Measurements from ENCODE around the gene ZNF283.
"Not testable (repeated sequence)": the region's sequence is repeated elsewhere in the genome, so short reads cannot be mapped to it uniquely, and the experiment has no call there.

Gene ZNF283

DNA sequence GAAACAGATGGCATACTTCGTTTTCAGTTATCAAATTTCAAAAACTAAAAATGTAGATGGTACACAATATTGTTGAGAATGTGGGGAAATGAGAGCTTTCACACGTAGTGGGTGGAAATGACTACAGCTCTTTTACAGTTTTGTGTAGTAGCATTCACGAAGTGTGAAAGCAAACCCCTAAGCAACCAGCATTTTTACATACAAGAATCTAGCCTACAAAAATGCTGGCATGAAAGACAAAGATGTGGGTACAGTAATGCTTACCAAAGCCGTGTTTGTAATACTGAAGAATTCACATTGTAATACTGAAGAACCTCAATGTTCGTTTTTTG lies 6.3 kb upstream of the ZNF283 start:
- no peak overlapping the region for H3K9ac ChIP-seq (ENCODE audit: low read length)
- peaks cover 28% of the 10 kb centered on the region for H3K9me3 ChIP-seq (ENCODE audit: control insufficient read depth, low read depth, low read length)
- H3K27me3 ChIP-seq (ENCODE audit: control insufficient read depth, insufficient read depth, low read length) = no peaks in the 10 kb centered on the region
- H3K4me3 ChIP-seq (ENCODE audit: low read length) = no peak overlapping the region
- no peak overlapping the region for H3K27ac ChIP-seq (ENCODE audit: low read length)
- no peaks in the 10 kb centered on the region for H3K36me3 ChIP-seq (ENCODE audit: control insufficient read depth, low read depth, low read length)
- no peaks in the 10 kb centered on the region for H3K4me1 ChIP-seq (ENCODE audit: control insufficient read depth, low read depth, low read length)

- not testable (repeated sequence) for H3K27ac ChIP-seq (ENCODE audit: low read length); H3K4me1 ChIP-seq (ENCODE audit: control insufficient read depth, low read depth, low read length); H3K9ac ChIP-seq (ENCODE audit: low read length); H3K36me3 ChIP-seq (ENCODE audit: control insufficient read depth, low read depth, low read length); H3K27me3 ChIP-seq (ENCODE audit: control insufficient read depth, insufficient read depth, low read length); H3K4me3 ChIP-seq (ENCODE audit: low read length)
- peaks cover 13% of the 10 kb centered on the region for H3K9me3 ChIP-seq (ENCODE audit: control insufficient read depth, low read depth, low read length)
Measured at GRCh38 chr19:43823856-43824255, 3.3 kb upstream of the ZNF283 start.

- H3K9me3 ChIP-seq (ENCODE audit: control insufficient read depth, low read depth, low read length) = peaks cover 13% of the 10 kb centered on the region
- not testable (repeated sequence) for H3K4me1 ChIP-seq (ENCODE audit: control insufficient read depth, low read depth, low read length); H3K9ac ChIP-seq (ENCODE audit: low read length); H3K27ac ChIP-seq (ENCODE audit: low read length); H3K4me3 ChIP-seq (ENCODE audit: low read length); H3K27me3 ChIP-seq (ENCODE audit: control insufficient read depth, insufficient read depth, low read length); H3K36me3 ChIP-seq (ENCODE audit: control insufficient read depth, low read depth, low read length)
Measured at GRCh38 chr19:43824572-43824971, 2.5 kb upstream of the ZNF283 start.

GRCh38 chr19:43839139-43839538 lies 12.0 kb downstream of the ZNF283 start:
- H3K36me3 ChIP-seq (ENCODE audit: control insufficient read depth, low read depth, low read length) = no peaks in the 10 kb centered on the region
- no peaks in the 10 kb centered on the region for H3K4me1 ChIP-seq (ENCODE audit: control insufficient read depth, low read depth, low read length)
- H3K4me3 ChIP-seq (ENCODE audit: low read length) = no peak overlapping the region
- H3K9ac ChIP-seq (ENCODE audit: low read length) = no peak overlapping the region
- peaks cover 49% of the 10 kb centered on the region for H3K9me3 ChIP-seq (ENCODE audit: control insufficient read depth, low read depth, low read length)
- H3K27me3 ChIP-seq (ENCODE audit: control insufficient read depth, insufficient read depth, low read length) = no peaks in the 10 kb centered on the region
- no peak overlapping the region for H3K27ac ChIP-seq (ENCODE audit: low read length)

DNA sequence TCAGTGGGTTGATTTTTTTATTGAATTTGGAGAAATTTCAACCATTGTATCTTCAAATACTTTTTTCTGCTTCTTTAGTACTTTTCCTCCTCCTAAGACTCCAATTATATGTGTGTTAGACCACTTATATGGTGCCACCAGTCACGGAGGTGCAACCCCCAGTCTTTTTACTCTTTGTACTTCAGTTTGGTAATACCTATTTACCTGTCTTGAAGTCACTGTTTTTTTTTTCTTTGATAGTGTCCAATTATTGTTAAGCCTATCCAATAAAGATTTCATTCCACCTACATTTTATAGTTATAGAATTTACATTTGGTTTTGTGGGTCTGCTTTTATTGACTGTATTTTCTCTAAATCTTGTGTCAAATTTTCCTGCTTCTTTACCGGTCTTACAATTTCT lies 14.9 kb downstream of the ZNF283 start:
- peaks cover 2% of the 10 kb centered on the region for H3K36me3 ChIP-seq (ENCODE audit: control insufficient read depth, low read depth, low read length)
- no peak overlapping the region for H3K9ac ChIP-seq (ENCODE audit: low read length)
- H3K4me1 ChIP-seq (ENCODE audit: control insufficient read depth, low read depth, low read length) = no peaks in the 10 kb centered on the region
- H3K9me3 ChIP-seq (ENCODE audit: control insufficient read depth, low read depth, low read length) = peaks cover 70% of the 10 kb centered on the region
- no peak overlapping the region for H3K4me3 ChIP-seq (ENCODE audit: low read length)
- no peak overlapping the region for H3K27ac ChIP-seq (ENCODE audit: low read length)
- H3K27me3 ChIP-seq (ENCODE audit: control insufficient read depth, insufficient read depth, low read length) = no peaks in the 10 kb centered on the region

DNA sequence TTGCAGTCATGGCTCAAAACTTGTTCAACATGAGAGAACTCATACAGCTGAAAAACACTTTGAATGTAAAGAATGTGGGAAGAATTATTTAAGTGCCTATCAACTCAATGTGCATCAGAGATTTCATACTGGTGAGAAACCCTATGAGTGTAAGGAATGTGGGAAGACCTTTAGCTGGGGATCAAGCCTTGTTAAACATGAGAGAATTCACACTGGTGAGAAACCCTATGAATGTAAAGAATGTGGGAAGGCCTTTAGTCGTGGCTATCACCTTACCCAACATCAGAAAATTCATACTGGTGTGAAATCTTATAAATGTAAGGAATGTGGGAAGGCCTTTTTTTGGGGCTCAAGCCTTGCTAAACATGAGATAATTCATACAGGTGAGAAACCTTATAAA lies 20.1 kb downstream of the ZNF283 start:
- H3K27me3 ChIP-seq (ENCODE audit: control insufficient read depth, insufficient read depth, low read length) = no peaks in the 10 kb centered on the region
- H3K36me3 ChIP-seq (ENCODE audit: control insufficient read depth, low read depth, low read length) = peaks cover 4% of the 10 kb centered on the region
- no peak overlapping the region for H3K27ac ChIP-seq (ENCODE audit: low read length)
- no peaks in the 10 kb centered on the region for H3K4me1 ChIP-seq (ENCODE audit: control insufficient read depth, low read depth, low read length)
- H3K4me3 ChIP-seq (ENCODE audit: low read length) = no peak overlapping the region
- H3K9me3 ChIP-seq (ENCODE audit: control insufficient read depth, low read depth, low read length) = peaks cover 77% of the 10 kb centered on the region
- no peak overlapping the region for H3K9ac ChIP-seq (ENCODE audit: low read length)

- Histone ChIP-seq H3K27me3 (ENCODE audit: control insufficient read depth, insufficient read depth, low read length) (no peaks in the 10 kb centered on the region), H3K36me3 (ENCODE audit: control insufficient read depth, low read depth, low read length) (peaks cover 4% of the 10 kb centered on the region), H3K27ac (ENCODE audit: low read length) (no peak overlapping the region), H3K9ac (ENCODE audit: low read length) (no peak overlapping the region), H3K9me3 (ENCODE audit: control insufficient read depth, low read depth, low read length) (peaks cover 80% of the 10 kb centered on the region), H3K4me1 (ENCODE audit: control insufficient read depth, low read depth, low read length) (no peaks in the 10 kb centered on the region), H3K4me3 (ENCODE audit: low read length) (no peak overlapping the region)
Measured at GRCh38 chr19:43847884-43848283, 20.8 kb downstream of the ZNF283 start.

DNA sequence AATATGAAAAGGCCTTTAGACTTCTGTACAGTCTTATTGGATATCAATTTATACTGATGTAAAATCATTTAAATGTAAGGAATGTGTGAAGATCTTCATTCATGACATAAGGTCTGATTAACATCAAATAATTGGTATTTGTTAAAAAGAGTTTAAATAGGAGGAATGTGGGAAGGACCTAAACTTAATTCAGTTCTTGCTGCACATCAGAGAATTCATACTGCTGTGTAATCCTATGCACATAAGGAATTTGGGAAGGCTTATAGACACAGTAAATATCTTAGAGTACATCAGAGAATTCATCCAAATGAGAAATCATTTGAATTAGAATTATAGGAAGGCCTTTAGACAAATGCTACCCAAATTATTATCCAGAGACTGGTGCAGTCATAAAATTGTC lies 21.7 kb downstream of the ZNF283 start:
- Histone ChIP-seq H3K27me3 (ENCODE audit: control insufficient read depth, insufficient read depth, low read length) (no peaks in the 10 kb centered on the region), H3K27ac (ENCODE audit: low read length) (no peak overlapping the region), H3K4me3 (ENCODE audit: low read length) (no peak overlapping the region), H3K9ac (ENCODE audit: low read length) (no peak overlapping the region), H3K4me1 (ENCODE audit: control insufficient read depth, low read depth, low read length) (no peaks in the 10 kb centered on the region), H3K9me3 (ENCODE audit: control insufficient read depth, low read depth, low read length) (peaks cover 74% of the 10 kb centered on the region), H3K36me3 (ENCODE audit: control insufficient read depth, low read depth, low read length) (peaks cover 4% of the 10 kb centered on the region)

- Histone ChIP-seq H3K9ac (ENCODE audit: low read length) (no peak overlapping the region), H3K4me3 (ENCODE audit: low read length) (no peak overlapping the region)
Measured at GRCh38 chr19:43858174-43858573, 31.1 kb downstream of the ZNF283 start.

GRCh38 chr19:43866923-43867322 lies 39.8 kb downstream of the ZNF283 start:
- not testable (repeated sequence) for H3K4me3 ChIP-seq (ENCODE audit: low read length); H3K36me3 ChIP-seq (ENCODE audit: control insufficient read depth, low read depth, low read length); H3K9ac ChIP-seq (ENCODE audit: low read length); H3K4me1 ChIP-seq (ENCODE audit: control insufficient read depth, low read depth, low read length); H3K27me3 ChIP-seq (ENCODE audit: control insufficient read depth, insufficient read depth, low read length); H3K27ac ChIP-seq (ENCODE audit: low read length)
- peaks cover 37% of the 10 kb centered on the region for H3K9me3 ChIP-seq (ENCODE audit: control insufficient read depth, low read depth, low read length)

More at GRCh38 chr19:43858174-43858573, 31.1 kb downstream of the ZNF283 start:
- Histone ChIP-seq H3K4me1 (ENCODE audit: control insufficient read depth, low read depth, low read length) (no peaks in the 10 kb centered on the region), H3K36me3 (ENCODE audit: control insufficient read depth, low read depth, low read length) (no peaks in the 10 kb centered on the region), H3K27me3 (ENCODE audit: control insufficient read depth, insufficient read depth, low read length) (no peaks in the 10 kb centered on the region), H3K27ac (ENCODE audit: low read length) (no peak overlapping the region), H3K9me3 (ENCODE audit: control insufficient read depth, low read depth, low read length) (peaks cover 59% of the 10 kb centered on the region)

GRCh38 chr19:43872547-43873336 lies 45.6 kb downstream of the ZNF283 start:
- Histone ChIP-seq H3K4me3 (ENCODE audit: low read length) (no peak overlapping the region), H3K36me3 (ENCODE audit: control insufficient read depth, low read depth, low read length) (no peaks in the 10 kb centered on the region), H3K9me3 (ENCODE audit: control insufficient read depth, low read depth, low read length) (peaks cover 60% of the 10 kb centered on the region), H3K27me3 (ENCODE audit: control insufficient read depth, insufficient read depth, low read length) (no peaks in the 10 kb centered on the region), H3K9ac (ENCODE audit: low read length) (no peak overlapping the region), H3K27ac (ENCODE audit: low read length) (no peak overlapping the region), H3K4me1 (ENCODE audit: control insufficient read depth, low read depth, low read length) (no peaks in the 10 kb centered on the region)

DNA sequence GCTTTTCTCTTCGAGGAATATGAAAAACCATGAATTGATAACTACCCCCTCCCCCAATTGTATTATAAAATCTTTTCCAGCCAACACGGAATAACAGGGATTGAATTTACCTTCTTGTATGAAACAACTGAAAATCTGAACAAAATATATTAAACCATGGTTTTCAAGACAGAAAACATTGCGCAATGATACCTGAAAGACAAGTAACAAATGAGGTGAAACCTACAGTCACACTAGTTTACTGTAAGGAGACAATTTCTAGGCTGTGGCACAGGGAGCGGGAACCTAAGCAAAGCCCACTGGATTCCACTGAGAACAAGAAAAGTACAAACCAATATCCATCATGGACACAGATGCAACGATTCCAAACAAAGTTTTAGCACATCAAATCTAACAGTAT lies 53.4 kb downstream of the ZNF283 start:
- H3K36me3 ChIP-seq (ENCODE audit: control insufficient read depth, low read depth, low read length) = no peaks in the 10 kb centered on the region
- no peaks in the 10 kb centered on the region for H3K4me1 ChIP-seq (ENCODE audit: control insufficient read depth, low read depth, low read length)
- peaks cover 69% of the 10 kb centered on the region for H3K9me3 ChIP-seq (ENCODE audit: control insufficient read depth, low read depth, low read length)
- H3K27me3 ChIP-seq (ENCODE audit: control insufficient read depth, insufficient read depth, low read length) = no peaks in the 10 kb centered on the region
- no peak overlapping the region for H3K27ac ChIP-seq (ENCODE audit: low read length)
- no peak overlapping the region for H3K4me3 ChIP-seq (ENCODE audit: low read length)
- H3K9ac ChIP-seq (ENCODE audit: low read length) = no peak overlapping the region
